Keratinocyte (primary cell): ENCODE measurements around the gene IL17C.

Source experiments
- CTCF ChIP-seq, 3 experiments: IDR thresholded peaks in 1 of 3; conservative IDR thresholded peaks in 1 of 3; optimal IDR thresholded peaks in 1 of 3; 2 replicates in 2 of 3; 3 replicates in 1 of 3; pipeline versions ENCODE3 to v1.5.1; 2011; ENCODE audit warnings: low read length in 3 of 3, mild to moderate bottlenecking in 3 of 3, moderate library complexity in 2 of 3, control low read depth in 1 of 3, inconsistent platforms in 1 of 3; ENCODE audit not compliant: insufficient read depth in 2 of 3; ENCODE audit errors: extremely low read depth in 1 of 3
- EZH2 ChIP-seq: IDR thresholded peaks from one replicate; pipeline ENCODE4 v1.6.1; 2012; ENCODE audit warnings: inconsistent platforms, mild to moderate bottlenecking, low read length, moderate library complexity

GRCh38 chr16:88654363-88655052, 16.1 kb downstream of the IL17C start:
- no peak for TF ChIP-seq EZH2
- TF ChIP-seq CTCF (optimal IDR thresholded peaks at IDR 0.05 in 1 of 3, IDR thresholded peaks at IDR 0.05 in 1 of 3, conservative IDR thresholded peaks at IDR 0.05 in 1 of 3; ENCODE audit: extremely low read depth in 1 of 3, insufficient read depth in 2 of 3, low read length in 3 of 3), result no peak
